GM18517 (cell line): ENCODE measurements around the gene RASA3.

Experiments used
- ATAC-seq: cut with Tn5 transposase; IDR thresholded peaks from one replicate; pipeline ENCODE4 v1.9.1; 2021; ENCODE audit warnings: mild to moderate bottlenecking, moderate library complexity; ENCODE audit not compliant: unreplicated experiment

RASA3 gene

GRCh38 chr13:113947311-113948033, 185.0 kb downstream of the RASA3 start:
- ATAC-seq, result no peak

DNA sequence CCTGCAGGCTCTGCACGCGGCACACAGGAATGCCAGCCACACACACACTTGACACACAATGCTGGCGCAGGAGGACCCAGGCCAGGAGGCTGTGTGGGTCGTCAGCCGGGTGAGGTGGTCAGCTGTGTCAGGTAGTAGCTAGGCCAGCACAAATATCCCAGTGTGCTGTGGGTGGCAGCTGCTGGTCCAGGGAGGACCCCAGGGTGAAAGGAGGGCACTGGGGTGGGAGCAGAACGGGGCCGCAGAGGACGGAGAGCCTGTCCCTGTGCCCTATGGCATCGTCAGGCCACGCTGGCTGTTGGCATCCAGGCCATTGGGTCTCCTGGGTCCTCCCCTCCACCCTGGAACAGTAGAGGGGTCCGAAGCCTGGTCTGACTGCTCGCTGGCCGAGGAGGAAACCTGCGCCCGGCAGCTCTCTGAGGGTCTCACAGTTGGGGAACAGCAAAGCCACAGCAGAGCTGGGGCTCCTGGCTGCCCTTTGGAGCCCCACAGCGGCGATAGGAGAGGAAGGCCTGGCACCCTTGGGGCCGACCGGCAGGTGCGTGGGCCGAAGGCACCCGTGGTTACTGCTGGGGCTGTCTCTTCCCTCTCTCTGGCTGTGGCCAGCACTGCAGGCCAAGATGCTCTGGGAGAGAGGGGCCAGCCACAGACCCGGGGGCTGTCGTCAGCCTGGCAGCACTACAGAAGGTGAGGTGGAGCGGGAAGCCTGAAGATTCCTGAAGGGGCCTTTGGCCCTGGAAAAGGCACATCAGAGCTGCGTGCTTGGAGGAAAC, 185.8 kb downstream of the RASA3 start:
- no peak for ATAC-seq

GRCh38 chr13:113945857-113946408, 186.5 kb downstream of the RASA3 start:
- ATAC-seq, result no peak

- ATAC-seq, result no peak
These were observed 188.4 kb downstream of the RASA3 start for GRCh38 chr13:113943821-113944565.

DNA sequence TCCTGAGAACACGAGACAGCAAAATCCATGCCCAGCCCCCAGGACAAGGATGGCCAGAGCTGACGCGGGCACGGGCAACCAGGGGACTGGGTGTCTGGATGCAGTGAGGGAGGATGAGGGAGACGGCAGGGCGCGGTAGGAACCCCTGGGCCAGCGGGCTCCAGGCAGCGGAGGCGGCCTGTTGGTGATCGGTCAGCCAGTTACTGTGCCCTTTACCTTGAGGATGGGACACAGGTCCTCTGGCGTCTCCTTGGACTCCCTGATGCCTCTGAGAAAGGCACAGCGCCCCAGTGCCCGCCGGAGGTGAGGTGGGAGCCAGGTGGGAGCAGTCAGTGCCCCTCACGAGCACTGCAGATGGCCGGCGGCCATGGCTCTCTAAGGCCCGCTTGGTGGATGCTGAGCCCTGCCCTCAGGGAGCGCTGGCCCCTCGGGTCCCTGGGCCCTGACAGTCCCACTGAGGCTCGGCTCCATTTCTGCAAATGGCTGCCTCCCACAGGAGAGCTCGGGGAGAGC, 189.8 kb downstream of the RASA3 start:
- ATAC-seq, result no peak

GRCh38 chr13:113941571-113942191, 190.7 kb downstream of the RASA3 start:
- no peak for ATAC-seq

- no peak for ATAC-seq
These were observed 192.5 kb downstream of the RASA3 start for GRCh38 chr13:113939944-113940297.

- ATAC-seq, result no peak
These were observed 193.1 kb downstream of the RASA3 start for GRCh38 chr13:113939129-113939943.

DNA sequence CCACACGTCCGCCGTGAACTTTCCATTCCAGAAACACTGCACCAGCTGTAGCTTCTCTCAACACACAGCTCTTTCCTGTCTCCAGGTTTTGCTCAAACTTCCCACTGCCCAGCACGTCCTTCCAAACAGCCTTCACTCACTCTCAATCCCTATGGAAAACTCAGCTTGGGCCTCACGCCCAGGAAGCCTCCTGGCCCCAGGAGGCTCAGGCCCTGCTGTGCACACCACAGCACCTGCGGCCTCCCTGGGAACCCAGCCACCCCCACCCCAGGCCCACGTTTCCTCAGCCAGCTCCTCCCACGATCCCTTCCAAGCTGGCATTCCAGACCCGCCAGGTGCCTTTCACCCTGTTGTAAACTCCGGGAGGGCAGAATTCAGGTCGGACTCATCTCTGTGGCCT, 193.7 kb downstream of the RASA3 start:
- no peak for ATAC-seq

GRCh38 chr13:113938246-113938645, 194.2 kb downstream of the RASA3 start:
- ATAC-seq, result no peak

- no peak for ATAC-seq
These were observed 194.8 kb downstream of the RASA3 start for GRCh38 chr13:113937527-113938180.

DNA sequence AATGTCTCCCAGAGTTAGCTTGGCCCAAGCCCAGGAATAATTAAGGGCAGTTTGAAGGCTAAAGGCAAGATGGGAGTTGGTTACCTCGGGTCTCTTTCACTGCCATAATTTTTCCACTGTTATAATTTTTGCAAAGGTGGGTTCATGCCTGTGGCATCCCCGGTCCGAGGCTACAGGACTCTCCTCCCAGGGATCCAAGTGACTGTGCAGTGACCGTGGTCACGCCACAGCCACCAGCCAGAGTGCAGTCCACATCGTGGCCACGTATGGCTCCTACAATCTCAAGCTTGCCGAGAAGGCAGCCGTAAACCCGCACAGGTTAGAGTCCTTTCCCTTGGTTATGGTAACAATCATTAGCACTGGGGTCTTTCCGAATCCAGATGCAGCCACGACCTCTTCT, 195.3 kb downstream of the RASA3 start:
- ATAC-seq, result no peak

DNA sequence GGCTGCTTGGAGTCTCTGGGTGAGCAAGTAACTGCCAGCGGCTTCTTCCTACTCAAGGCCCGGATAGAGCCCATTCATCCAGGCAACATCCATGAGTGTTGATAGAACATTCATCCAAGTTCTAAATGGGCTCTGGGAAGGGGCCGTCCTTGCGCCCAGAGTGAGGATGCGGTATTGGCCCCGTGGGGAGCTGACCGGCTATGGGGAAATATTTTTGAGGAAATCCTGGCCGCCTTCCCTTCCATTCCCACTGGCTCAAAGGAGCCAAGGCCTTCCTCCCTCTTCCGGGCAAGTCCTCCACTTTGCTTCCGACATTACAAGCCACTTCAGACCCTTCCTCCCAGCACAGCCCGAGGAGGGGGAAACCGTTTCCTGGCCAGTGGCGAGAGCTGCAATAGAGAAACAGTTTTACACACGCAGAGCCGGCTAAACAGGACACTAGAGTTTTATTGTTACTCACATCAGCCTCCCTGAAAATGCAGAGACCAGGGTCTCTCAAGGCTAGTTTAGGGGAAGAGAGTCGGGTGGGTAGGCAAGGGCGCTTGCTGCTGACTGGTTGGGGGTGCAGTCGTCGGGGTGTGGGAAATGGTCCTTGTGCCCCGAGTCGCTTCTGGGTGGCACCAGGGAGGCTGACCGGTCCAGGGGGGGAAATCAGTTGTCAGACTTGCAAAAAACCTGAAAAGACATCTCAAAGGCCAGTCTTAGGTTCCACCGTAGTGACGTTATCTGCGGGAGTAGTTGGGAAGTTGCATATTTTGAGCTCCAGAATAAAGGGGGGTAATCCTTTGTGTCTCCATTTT, 196.1 kb downstream of the RASA3 start:
- no peak for ATAC-seq

DNA sequence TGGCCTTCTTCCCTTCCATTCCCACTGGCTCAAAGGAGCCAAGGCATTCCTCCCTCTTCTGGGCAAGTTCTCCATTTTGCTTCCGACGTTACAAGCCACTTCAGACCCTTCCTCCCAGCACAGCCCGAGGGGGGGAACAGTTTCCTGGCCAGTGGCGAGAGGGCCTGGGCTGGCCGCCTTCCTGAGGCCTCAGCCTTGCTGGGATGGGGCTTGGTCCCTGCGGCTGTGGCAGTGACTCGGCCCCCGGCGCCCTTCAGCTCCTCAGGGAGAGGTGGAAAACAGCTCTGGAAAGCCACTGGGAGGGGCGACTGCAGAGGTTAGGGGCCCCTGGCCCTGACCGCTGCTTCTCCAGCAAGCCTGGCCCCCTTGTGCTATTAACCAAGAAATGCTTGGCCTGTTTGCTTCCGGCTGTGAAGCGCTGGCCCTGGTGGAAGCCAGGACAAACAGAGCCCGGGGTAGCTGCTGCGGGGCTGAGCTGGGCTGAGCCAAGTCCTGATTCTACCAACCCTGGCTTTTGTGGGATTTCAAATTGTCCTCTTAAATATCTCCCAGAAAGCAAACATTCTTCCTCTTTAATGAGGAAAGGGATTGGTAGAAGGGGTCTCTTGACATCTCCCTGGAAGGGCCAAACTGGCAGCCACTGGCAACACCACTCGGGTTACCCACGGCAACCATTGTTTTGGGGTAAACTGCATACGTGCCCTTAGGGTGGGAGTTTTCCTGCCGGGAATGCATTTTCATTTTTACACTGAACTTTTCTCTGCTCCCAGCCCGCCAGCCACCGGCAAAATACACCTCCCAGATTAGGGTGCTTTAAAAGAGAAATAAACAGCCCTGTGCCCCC, 197.2 kb downstream of the RASA3 start:
- ATAC-seq, result no peak

DNA sequence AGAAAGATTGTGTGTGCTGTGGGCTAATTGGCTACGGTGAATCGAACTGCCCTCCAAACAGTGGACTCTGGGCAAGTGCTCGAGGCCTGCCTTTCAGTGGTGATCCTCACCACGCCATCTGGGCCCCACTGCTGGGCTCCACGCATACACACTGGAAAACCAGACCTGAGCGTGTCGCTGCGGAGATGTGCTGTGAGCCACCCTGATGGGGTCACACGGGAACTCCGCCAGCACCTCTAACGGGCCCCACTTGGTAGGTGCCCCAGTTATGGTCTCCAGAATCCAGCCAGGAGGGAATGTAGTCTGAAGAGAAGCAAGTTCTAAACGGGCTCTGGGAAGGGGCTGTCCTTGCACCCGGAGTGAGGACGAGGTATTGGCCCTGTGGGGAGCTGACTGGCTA, 197.8 kb downstream of the RASA3 start:
- ATAC-seq, result no peak

- ATAC-seq, result no peak
These were observed 198.5 kb downstream of the RASA3 start for GRCh38 chr13:113933901-113934300.

- no peak for ATAC-seq
These were observed 200.5 kb downstream of the RASA3 start for GRCh38 chr13:113931841-113932459.
